Vagina (tissue), 2 donors: ENCODE data around the gene HECW1.

Source experiments
- POLR2A ChIP-seq, 2 donors: fragments of 450-650 bp; IDR thresholded peaks; one replicate each; pipeline ENCODE4 v1.6.1; 2017; ENCODE audit warnings: antibody characterized with exemption in 2 of 2, mild to moderate bottlenecking in 2 of 2, moderate library complexity in 2 of 2
- POLR2AphosphoS5 ChIP-seq, 2 donors: sonication (generic); formaldehyde crosslinking; IDR thresholded peaks; one replicate each; pipeline ENCODE4 v1.9.0; 2017; ENCODE audit warnings: antibody characterized with exemption in 2 of 2, mild to moderate bottlenecking in 2 of 2, low read depth in 1 of 2; ENCODE audit not compliant: insufficient read depth in 1 of 2
- TF ChIP-seq, protein P1 (sequence below), 3 experiments: fragments of 450-650 bp in 2 of 3; fragments of 200-600 bp in 1 of 3; sonication (generic) in 1 of 3; IDR thresholded peaks; one replicate each; pipeline ENCODE4 v1.5.1; 2017 to 2019; ENCODE audit warnings: antibody characterized with exemption in 3 of 3, mild to moderate bottlenecking in 2 of 3, moderate library complexity in 2 of 3

- TF ChIP-seq POLR2A (IDR thresholded peaks at IDR 0.05) (no peak), POLR2AphosphoS5 (IDR thresholded peaks at IDR 0.05; ENCODE audit: insufficient read depth in 1 of 2, low read depth in 1 of 2) (no peak)
- TF ChIP-seq, protein P1, sequence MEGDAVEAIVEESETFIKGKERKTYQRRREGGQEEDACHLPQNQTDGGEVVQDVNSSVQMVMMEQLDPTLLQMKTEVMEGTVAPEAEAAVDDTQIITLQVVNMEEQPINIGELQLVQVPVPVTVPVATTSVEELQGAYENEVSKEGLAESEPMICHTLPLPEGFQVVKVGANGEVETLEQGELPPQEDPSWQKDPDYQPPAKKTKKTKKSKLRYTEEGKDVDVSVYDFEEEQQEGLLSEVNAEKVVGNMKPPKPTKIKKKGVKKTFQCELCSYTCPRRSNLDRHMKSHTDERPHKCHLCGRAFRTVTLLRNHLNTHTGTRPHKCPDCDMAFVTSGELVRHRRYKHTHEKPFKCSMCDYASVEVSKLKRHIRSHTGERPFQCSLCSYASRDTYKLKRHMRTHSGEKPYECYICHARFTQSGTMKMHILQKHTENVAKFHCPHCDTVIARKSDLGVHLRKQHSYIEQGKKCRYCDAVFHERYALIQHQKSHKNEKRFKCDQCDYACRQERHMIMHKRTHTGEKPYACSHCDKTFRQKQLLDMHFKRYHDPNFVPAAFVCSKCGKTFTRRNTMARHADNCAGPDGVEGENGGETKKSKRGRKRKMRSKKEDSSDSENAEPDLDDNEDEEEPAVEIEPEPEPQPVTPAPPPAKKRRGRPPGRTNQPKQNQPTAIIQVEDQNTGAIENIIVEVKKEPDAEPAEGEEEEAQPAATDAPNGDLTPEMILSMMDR (IDR thresholded peaks at IDR 0.05), result no peak
Observed at GRCh38 chr7:43602256-43602655, 489.8 kb downstream of the HECW1 start.
